ENCODE measurements around the gene KRTAP22-1. TPM values are rescaled to one million over a fixed set of nuclear protein-coding genes. Genes with fewer than 3 reads are reported as not detected.

KRTAP22-1 gene
- total and polyA plus RNA-seq, 12 donors: not detected

DNA sequence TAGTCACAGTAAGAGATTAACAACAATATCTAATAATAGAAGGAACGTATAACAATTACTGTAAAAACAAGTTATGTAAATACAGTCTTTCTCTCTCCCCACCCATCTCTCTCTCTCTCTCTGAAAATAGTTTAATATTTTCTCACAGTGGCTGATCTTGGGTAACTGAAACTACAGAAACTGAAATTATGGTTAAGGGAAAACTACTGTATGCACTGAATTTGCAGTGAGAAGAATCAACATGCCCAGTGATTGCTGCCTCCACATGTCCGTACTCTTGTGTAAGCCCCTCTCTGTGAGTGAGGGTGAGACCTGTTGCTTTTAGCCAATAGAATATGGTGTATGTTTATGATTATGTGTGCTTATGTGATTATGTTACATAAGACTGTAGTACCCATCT lies 11.2 kb downstream of the KRTAP22-1 start:
- no peak for DNase-seq
- no peak overlapping the region for H3K4me3 ChIP-seq
- WGBS, 4 donors: 64 to 88% (median 81%) methylated on average over 2 of the region's 2 CpGs
- H3K9me3 ChIP-seq (replicated peaks in 1 of 3): no peaks in the 10 kb centered on the region
- no peaks in the 10 kb centered on the region for H3K36me3 ChIP-seq (replicated peaks in 1 of 2)
- H3K4me1 ChIP-seq (replicated peaks in 1 of 2): no peaks in the 10 kb centered on the region
- intact Hi-C loops (cut with DNase I): no loop called here
- H3K27me3 ChIP-seq: no peaks in the 10 kb centered on the region
- H3K27ac ChIP-seq: no peak overlapping the region
- no peak for TF ChIP-seq POLR2A (IDR thresholded peaks at IDR 0.05)
- TF ChIP-seq, protein P1, sequence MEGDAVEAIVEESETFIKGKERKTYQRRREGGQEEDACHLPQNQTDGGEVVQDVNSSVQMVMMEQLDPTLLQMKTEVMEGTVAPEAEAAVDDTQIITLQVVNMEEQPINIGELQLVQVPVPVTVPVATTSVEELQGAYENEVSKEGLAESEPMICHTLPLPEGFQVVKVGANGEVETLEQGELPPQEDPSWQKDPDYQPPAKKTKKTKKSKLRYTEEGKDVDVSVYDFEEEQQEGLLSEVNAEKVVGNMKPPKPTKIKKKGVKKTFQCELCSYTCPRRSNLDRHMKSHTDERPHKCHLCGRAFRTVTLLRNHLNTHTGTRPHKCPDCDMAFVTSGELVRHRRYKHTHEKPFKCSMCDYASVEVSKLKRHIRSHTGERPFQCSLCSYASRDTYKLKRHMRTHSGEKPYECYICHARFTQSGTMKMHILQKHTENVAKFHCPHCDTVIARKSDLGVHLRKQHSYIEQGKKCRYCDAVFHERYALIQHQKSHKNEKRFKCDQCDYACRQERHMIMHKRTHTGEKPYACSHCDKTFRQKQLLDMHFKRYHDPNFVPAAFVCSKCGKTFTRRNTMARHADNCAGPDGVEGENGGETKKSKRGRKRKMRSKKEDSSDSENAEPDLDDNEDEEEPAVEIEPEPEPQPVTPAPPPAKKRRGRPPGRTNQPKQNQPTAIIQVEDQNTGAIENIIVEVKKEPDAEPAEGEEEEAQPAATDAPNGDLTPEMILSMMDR (IDR thresholded peaks at IDR 0.05): no peak

DNA sequence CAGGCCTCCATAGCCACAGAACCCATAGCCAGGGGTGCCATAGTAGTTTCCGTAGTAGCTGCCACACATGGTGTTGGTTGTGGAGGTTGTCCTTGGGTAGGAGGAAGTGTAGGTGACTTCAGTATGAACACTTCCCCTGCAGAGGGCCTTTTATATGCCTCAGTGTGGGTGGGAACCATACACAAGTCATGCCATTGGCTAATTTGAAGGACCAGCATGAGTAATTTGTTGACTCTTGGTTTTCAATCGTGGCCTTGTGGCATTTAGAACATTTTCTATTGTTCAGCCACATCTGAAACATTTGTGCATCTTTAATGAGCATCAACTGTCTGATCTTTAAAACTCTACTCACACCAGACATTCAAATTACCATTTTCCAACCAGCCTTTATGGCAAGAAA lies 12.9 kb downstream of the KRTAP22-1 start, which contains the start of gene KRTAP6-1:
Gene KRTAP6-1 (minus strand): TSS at position 95 of the 400 bp plus-strand sequence. CDS start 26 bp downstream, at position 69.
- no peaks in the 10 kb centered on the region for H3K36me3 ChIP-seq (replicated peaks in 1 of 2)
- DNase-seq: no peak
- WGBS, 4 donors: 69 to 80% (median 73%) methylated on average over 1 to 2 of the region's 2 CpGs
- H3K27me3 ChIP-seq: no peaks in the 10 kb centered on the region
- intact Hi-C loops (cut with DNase I): no loop called here
- no peaks in the 10 kb centered on the region for H3K4me1 ChIP-seq (replicated peaks in 1 of 2)
- no peak for TF ChIP-seq POLR2A (IDR thresholded peaks at IDR 0.05)
- TF ChIP-seq, protein P1 (IDR thresholded peaks at IDR 0.05): no peak
- no peak within 1 kb of the TSS for H3K27ac ChIP-seq
- no peaks in the 10 kb centered on the region for H3K9me3 ChIP-seq (replicated peaks in 1 of 3)
- no peak within 1 kb of the TSS for H3K4me3 ChIP-seq

DNA sequence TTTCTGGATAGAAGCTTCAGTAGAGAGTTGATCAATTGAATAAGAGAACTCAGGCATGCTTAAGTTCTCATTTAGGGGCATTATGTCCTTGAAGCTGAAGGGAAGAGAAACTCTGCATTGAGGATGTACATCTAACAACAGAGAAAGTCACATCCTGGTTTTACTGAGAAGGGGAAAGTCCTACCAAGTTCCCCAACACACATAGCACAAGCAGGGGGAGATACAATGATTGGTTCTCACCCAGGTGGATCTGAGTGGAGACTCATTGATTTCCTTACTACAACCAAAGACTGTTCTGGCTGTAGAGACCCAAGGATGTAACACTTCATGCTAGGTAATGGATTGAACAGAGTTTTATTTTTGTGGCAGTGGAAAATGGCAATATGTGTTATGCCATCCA lies 14.3 kb downstream of the KRTAP22-1 start:
- H3K4me3 ChIP-seq: no peak overlapping the region
- DNase-seq: no peak

DNA sequence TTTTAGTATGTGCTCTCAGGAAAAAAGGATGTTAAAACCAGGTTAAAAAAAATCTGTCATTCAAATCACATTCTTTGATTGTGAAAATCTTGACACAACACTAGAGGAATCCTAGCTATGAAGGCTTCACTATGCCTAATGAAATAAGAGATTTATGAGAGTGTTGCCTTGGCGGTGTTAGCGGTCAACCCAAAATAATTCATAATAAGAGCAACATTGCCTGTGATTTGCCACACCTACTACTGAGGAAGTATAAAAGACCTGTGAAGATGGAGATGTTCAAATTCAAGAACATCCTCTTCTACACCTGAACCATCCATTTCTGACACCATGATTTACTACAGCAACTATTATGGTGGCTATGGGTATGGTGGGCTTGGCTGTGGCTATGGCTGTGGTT lies 15.2 kb downstream of the KRTAP22-1 start, which contains the start of gene KRTAP20-1:
Gene KRTAP20-1 (plus strand): TSS at position 301 of the 400 bp plus-strand sequence. CDS start 30 bp downstream, at position 331.
- no peaks in the 10 kb centered on the region for H3K9me3 ChIP-seq (replicated peaks in 1 of 3)
- H3K36me3 ChIP-seq (replicated peaks in 1 of 2): no peaks in the 10 kb centered on the region
- H3K27ac ChIP-seq: no peak within 1 kb of the TSS
- no peak for DNase-seq
- intact Hi-C loops (cut with DNase I): no loop called here
- H3K4me1 ChIP-seq (replicated peaks in 1 of 2): no peaks in the 10 kb centered on the region
- 79 to 93% (median 91%) methylated on average over 2 of the region's 2 CpGs for WGBS, 4 donors
- H3K27me3 ChIP-seq: no peaks in the 10 kb centered on the region
- H3K4me3 ChIP-seq: no peak within 1 kb of the TSS
- TF ChIP-seq, protein P1 (IDR thresholded peaks at IDR 0.05): no peak
- TF ChIP-seq POLR2A (IDR thresholded peaks at IDR 0.05): no peak

More for the DNA sequence above, 14.3 kb downstream of the KRTAP22-1 start:
- Histone ChIP-seq H3K4me1 (replicated peaks in 1 of 2) (no peaks in the 10 kb centered on the region), H3K27me3 (no peaks in the 10 kb centered on the region), H3K9me3 (replicated peaks in 1 of 3) (no peaks in the 10 kb centered on the region), H3K27ac (no peak overlapping the region), H3K36me3 (replicated peaks in 1 of 2) (no peaks in the 10 kb centered on the region)
- TF ChIP-seq, protein P1 (IDR thresholded peaks at IDR 0.05): no peak
- TF ChIP-seq POLR2A (IDR thresholded peaks at IDR 0.05): no peak
- intact Hi-C loops (cut with DNase I): no loop called here

Data from adrenal gland (tissue), 12 donors.